Stimulated activated CD8-positive, alpha-beta memory T cell treated with anti-CD3 and anti-CD28 coated beads, Interleukin-7, amount 100 ng/mL, for 24 hours (primary cell): ENCODE data around the gene TSKU.
"Not testable (repeated sequence)": the region's sequence is repeated elsewhere in the genome, so short reads cannot be mapped to it uniquely, and the experiment has no call there.

Source experiments
- DNase-seq: peaks from one replicate; pipeline ENCODE4 v3.0.0-alpha.2; 2020; ENCODE audit warnings: low read depth

TSKU gene

GRCh38 chr11:76783294-76783895 is at the start of gene TSKU:
TSS of gene TSKU (plus strand) at chr11:76783356. CDS start at chr11:76795617, 12,261 bp downstream.
- DNase-seq = no peak

DNA sequence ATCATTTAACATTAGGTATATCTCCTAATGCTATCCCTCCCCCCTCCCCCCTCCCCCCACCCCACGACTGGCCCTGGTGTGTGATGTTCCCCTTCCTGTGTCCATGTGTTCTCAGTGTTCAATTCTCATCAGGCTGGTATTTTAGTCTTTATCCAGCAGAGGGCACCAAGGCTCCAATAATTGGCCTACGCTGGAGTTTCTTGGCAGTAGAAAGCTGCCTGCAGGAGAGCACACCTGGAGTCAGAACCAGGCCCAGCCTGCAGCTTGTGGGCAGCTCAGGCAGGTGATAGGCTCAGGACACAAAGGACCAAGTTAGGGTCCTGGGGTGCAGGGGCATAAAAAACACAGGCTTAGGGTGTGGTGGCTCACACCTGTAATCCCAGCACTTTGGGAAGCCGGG is 49.2 kb upstream of the TSKU start:
- DNase-seq = not testable (repeated sequence)

DNA sequence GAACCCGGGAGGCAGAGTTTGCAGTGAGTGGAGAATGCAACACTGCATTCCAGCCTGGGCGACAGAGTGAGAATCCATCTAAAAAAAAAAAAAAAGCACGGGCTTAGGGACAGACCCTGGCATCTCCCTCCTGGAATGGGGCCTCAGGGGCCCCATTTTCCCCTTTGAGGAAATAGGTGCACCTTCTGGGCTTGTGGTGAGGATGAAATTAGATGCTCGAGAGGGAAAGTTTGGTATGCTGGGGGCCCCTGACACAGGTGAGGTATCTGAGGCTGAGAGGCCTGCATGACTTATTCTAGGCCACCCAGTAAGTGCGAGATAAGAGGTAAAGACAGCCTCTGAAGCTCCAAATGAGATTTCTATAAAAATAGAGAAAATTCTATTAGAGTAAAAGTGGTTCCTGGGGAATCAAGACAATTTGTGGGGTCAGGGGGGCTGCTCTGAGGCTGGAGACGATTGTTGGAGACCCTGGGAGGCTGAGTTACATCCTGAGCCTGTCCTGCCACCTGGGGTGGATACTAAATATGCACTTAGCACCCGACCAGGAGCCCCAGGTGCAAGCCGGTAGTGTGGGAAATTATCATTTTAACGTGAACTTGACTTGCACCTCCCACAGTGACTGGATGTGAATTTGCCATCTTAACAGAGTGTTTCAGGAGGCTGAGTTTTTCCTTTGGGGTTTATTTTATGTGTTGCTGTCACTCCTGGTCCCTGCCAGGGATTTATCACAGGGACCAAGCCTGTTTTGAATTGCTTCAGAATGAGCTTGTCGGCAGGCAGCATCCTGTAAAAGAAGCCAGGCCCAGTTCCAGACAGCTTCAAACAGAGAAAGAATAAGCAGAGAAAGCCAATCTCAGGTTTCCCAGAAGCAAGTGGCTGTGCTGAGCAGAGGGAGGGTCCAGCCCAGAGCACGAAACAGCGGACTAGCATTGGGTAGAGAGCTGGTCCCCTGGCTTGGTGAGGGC is 48.4 kb upstream of the TSKU start:
- no peak for DNase-seq

- no peak for DNase-seq
These were observed 47.3 kb upstream of the TSKU start for GRCh38 chr11:76735841-76736240.

- no peak for DNase-seq
These were observed 46.9 kb upstream of the TSKU start for GRCh38 chr11:76736266-76736665.

DNA sequence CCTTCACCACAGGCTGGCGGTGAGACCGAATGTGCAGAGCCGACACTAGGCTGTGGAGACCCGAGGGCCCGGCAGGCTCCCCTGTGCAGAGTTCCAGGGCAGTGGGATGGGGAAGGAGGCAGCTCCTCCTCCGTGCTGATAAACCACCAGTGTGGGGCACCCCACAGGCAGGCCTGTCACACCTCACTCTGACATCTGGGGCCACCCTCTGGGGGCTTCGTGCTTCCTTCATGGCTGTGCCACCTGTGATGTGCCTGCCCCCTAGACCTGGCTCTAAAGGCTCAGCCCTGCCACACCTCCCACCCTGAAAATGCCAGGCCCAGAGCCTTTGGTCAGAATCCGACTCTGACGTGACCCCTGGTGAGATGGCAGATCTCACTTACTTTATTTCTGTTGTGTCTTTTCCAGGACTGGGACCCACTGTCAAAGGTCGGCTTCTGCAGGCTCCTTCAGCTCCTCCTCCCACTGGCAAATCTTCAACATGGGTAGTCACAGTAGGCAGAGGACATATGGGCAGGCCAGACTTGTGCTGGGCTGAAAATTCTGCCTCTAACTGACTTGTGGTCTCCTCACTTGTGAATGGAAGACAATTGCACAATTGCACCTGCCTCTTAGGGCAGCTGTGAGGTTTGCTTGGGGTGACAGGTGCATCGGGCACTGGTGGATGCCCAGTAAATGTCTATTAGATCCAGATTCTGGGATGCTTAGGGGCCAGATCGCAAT is 46.2 kb upstream of the TSKU start:
- no peak for DNase-seq

GRCh38 chr11:76738618-76739240 is 44.4 kb upstream of the TSKU start:
- DNase-seq = no peak

DNA sequence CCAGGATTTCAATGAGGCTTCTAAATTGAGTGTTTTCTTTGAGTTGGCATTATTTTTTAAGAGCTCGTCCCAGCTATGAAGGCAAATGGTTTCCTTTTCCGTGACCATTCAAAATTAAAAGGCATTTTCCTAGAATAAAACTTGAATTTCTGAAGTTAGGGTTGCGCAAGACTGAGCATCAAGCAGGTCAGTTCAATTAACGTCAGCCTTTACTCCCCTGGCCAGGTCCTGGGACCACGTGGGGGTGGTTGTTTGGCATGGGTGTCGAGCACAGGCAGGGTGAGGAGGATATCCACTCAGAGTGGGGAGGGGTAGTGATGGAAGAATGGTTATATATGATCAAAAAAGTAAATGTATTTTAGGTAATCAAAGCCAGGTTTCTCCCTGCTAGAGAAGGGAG is 43.4 kb upstream of the TSKU start:
- DNase-seq = no peak

DNA sequence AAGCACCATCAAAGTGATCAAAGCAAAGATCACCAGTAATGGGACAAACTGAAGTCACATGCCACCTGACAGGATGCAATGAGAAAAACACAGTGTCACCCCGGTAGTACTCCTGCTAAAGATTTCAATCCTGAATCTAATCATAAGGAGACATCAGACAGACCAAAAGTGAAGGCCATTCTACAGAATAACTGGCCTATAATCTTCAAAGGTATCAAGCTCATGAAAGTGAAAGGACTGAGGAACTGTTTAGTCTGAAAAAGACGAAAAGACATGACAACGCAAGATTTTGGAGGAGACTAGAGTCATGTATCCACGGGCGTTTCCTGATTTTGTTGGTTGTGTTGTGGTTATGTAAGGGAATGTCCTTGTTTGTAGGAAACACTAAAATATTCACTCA is 42.4 kb upstream of the TSKU start:
- DNase-seq = no peak

GRCh38 chr11:76742902-76743301 is 40.3 kb upstream of the TSKU start:
- no peak for DNase-seq

- no peak for DNase-seq
These were observed 38.7 kb upstream of the TSKU start for GRCh38 chr11:76744186-76745043.

DNA sequence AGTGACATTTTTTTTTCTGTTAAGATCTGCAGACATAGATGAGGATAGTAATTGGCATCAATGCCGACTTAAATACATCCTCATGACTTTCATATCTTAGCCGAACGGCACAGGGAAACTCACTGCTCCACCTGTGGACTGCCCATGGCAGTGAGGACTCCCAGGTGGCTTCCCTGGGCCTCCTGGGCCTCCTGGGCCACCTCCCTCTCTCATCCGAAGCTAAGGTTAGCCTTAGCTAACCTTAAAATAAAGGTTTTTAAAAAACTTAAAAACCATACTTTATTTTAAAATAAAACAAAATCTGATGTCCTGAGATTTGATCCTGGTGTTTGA is 38.1 kb upstream of the TSKU start:
- no peak for DNase-seq

- no peak for DNase-seq
These were observed 37.5 kb upstream of the TSKU start for GRCh38 chr11:76745561-76746207.

DNA sequence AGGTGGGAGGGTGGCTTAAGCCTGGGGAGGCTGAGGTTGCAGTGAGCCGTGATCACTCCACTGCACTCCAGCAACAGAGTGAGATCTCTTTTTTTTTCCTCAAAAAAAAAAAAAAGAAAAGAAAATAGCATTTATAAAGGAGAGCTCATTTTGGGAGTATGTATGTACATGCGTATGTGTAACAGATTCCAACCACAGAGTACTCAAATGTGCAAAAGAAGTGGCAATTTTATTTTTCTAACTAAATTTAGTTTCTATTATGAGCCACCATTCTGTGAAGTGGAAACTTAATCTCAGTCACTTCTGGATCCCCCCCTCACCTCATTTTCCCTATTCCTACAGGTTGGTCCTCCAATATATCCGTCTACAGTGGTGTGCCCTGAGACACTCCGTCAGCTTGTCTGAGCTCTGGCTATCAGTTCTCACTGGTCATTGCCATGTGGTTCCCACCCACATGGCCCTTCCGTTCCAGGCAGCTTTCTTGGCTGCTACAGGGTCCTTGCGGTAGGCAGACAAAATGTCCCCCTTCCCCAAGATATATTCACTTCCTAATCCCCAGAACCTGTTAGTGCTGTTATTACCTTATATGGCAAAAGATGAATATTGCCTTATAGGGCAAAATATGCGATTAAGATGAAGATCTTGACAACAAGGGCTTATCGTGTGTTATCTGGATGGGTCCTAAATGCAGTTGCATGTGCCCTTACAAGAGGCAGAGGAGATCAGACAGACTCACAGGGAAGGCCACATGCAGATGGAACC is 35.8 kb upstream of the TSKU start:
- no peak for DNase-seq

DNA sequence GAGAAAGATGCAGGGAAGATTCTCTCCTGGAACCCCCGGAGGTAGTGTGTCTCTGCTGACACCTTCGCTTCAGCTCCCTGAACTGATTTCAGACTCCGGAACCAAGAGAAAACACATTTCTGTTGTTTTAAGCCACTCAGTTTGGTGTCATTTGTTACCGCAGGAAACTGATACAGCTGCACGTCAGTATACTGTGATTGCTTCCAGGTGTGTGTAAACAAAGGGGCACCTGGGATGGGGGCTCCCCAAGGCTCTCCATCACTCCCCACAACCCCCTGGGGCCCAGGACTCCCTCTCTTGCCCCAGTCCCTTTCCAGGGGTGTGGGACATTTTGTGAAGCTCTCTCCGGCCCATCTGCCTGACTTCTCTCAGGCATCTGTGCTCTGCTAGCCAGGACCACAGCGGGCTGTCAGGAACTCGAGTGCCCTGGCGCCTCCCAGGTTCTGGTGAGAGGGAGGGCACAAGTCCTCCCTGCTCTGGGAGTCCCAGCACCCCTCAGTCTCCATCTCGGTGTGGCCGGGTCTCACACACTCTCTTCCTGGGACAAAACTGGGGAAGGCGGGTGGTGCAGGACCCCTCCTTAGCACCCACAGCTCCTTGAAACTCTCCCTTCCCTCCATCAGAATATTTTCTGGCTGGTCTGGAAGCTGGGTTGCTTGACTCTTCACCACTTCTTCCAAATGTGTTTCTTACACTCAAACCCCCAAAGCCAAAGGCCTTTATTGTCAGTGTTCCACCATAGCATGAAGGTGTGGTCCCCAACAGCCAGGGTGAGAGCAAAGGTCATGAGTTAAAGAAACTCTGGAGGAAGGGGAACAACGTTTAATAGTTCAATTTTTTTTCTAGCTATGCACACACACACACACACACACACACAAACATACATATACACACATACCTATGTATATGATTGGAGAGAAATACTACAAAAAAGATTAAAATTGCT is 35.0 kb upstream of the TSKU start:
- no peak for DNase-seq

DNA sequence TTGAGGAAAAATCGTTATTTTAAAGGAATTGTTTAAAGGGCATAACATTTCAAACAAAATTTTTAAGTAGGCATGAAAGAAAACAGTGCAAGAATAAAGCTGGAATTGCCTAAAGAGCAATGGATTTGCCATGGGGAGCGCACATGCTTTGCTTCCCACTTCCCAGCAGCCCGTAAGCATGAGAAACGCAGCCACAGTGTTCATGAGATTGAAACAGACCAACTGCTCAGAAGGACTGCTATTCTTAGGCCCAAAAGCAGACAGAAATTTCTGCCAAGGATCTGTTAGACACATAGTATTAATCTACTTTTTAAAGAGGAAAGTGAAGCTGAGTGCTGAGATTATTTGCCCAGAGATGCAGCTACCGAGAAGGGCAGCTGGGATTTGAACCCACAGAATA is 34.2 kb upstream of the TSKU start:
- DNase-seq = no peak

DNA sequence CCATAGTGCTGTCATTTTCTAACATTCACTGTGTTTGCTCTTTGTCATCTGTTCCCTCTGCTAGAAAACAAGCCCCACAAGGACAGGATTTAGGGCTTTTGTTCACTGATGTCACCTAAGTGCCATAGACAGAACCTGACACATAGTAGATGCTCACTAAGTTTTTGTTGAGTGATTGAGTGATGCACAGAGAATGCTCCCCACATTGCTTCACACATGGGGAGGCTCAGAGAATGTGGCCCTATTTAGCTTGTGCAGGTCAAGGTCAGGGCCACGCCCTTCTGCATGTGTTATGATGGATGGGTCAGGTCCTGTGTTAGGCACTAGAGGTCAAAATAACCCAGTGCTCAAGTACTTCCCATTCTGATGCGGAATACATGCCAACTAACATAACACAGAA is 33.1 kb upstream of the TSKU start:
- DNase-seq = no peak

DNA sequence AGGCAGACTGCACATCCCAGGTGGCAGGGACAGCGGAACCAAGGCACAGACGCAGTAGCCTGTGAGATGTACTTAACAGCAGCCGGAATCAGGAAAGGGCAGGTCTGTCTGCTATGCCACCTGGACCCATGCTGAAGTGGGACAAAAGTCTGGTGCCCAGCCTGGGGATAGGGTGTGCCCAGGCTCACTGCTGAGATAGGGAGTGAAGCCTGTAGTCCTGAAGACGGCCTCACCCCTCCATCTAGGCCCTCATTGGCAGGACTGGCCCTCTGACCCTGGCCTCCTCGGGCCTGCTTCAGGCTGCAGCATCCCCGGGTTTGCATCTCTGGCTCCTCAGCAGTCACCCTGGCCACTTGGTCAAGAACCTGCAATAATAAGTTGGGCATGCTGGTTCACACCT is 32.4 kb upstream of the TSKU start:
- no peak for DNase-seq
